Testis (tissue), 5 donors: ENCODE data around the gene ENTPD3. TPM values are rescaled to one million over a fixed set of nuclear protein-coding genes. Genes with fewer than 3 reads are reported as not detected.

ENCODE experiments used
- DNase-seq: peaks from one replicate; pipeline ENCODE4 v3.0.0-alpha.2; 2019
- H3K27ac ChIP-seq, 2 donors: fragments of 200-600 bp; sonication (generic); one replicate each; pipeline ENCODE4 v1.5.1; 2019
- H3K27me3 ChIP-seq: fragments of 200-600 bp; sonication (generic); one replicate; pipeline ENCODE4 v1.5.1; 2019
- H3K36me3 ChIP-seq: fragments of 200-600 bp; sonication (generic); one replicate; pipeline ENCODE4 v1.5.1; 2017; ENCODE audit warnings: low read depth; ENCODE audit errors: missing control alignments
- H3K4me1 ChIP-seq: fragments of 200-600 bp; sonication (generic); one replicate; pipeline ENCODE4 v1.5.1; 2019
- H3K4me3 ChIP-seq, 2 donors: fragments of 200-600 bp; sonication (generic); one replicate each; pipeline ENCODE4 v1.5.1; 2017 to 2019
- H3K9me3 ChIP-seq: fragments of 200-600 bp; sonication (generic); one replicate; pipeline ENCODE4 v1.5.1; 2017
- POLR2A ChIP-seq: fragments of 450-650 bp; IDR thresholded peaks from one replicate; pipeline ENCODE4 v1.6.1; 2017; ENCODE audit warnings: antibody characterized with exemption, mild to moderate bottlenecking, moderate library complexity
- WGBS, 2 donors: methylation state at CpG; one replicate each; pipeline ENCODE4 v1.1.5; 2018; 5-methylcytosine and 5-hydroxymethylcytosine counted together
- intact Hi-C: fragments of 100-400 bp; cut with DNase I; formaldehyde crosslinking; loops from one replicate; pipeline ENCODE4 v1.15.1; 2023; ENCODE audit warnings: low total_unique reads
- long read RNA-seq, 2 donors: transcript quantifications; one replicate each; lab custom pipeline, GENCODE V29; 2026
- polyA plus RNA-seq: library from polyadenylated mRNA; stranded (reverse); fragments of 350-450 nt; fragmentation: Illumina TruSeq; extraction: RNeasy Lipid Tissue Mini Kit (QIAGEN cat#74804); gene quantifications from one replicate; pipeline ENCODE4 v1.2.3, GENCODE V29; 2014; ENCODE audit warnings: low read depth, low replicate concordance; ENCODE audit not compliant: insufficient read depth
- total RNA-seq, 2 donors: library from RNA; depleted of rRNA; stranded (reverse); fragments of >200 nt; gene quantifications; one replicate each; pipeline ENCODE4 v1.2.3, GENCODE V29; 2016
- TF ChIP-seq, protein P1 (sequence below), 3 experiments: fragments of 450-650 bp in 2 of 3; fragments of 200-600 bp in 1 of 3; sonication (generic) in 1 of 3; IDR thresholded peaks; one replicate each; pipeline ENCODE4 v1.5.1; 2016 to 2019; ENCODE audit warnings: antibody characterized with exemption in 3 of 3, mild to moderate bottlenecking in 2 of 3, moderate library complexity in 1 of 3

The ENTPD3 gene, protein sequence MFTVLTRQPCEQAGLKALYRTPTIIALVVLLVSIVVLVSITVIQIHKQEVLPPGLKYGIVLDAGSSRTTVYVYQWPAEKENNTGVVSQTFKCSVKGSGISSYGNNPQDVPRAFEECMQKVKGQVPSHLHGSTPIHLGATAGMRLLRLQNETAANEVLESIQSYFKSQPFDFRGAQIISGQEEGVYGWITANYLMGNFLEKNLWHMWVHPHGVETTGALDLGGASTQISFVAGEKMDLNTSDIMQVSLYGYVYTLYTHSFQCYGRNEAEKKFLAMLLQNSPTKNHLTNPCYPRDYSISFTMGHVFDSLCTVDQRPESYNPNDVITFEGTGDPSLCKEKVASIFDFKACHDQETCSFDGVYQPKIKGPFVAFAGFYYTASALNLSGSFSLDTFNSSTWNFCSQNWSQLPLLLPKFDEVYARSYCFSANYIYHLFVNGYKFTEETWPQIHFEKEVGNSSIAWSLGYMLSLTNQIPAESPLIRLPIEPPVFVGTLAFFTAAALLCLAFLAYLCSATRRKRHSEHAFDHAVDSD
- total RNA-seq (under 1 TPM; 0.24 to 0.50 TPM), polyA plus RNA-seq (0.57 TPM)
- long read RNA-seq, donor 1, partial matches to known transcripts: 0 of 2 reads
- long read RNA-seq, donor 1, other reads (novel, unspliced or antisense): 0 of 2 reads
- long read RNA-seq, donor 2, partial matches to known transcripts: 0 of 5 reads
- long read RNA-seq, donor 2, other reads (novel, unspliced or antisense): 5 of 5 reads

DNA sequence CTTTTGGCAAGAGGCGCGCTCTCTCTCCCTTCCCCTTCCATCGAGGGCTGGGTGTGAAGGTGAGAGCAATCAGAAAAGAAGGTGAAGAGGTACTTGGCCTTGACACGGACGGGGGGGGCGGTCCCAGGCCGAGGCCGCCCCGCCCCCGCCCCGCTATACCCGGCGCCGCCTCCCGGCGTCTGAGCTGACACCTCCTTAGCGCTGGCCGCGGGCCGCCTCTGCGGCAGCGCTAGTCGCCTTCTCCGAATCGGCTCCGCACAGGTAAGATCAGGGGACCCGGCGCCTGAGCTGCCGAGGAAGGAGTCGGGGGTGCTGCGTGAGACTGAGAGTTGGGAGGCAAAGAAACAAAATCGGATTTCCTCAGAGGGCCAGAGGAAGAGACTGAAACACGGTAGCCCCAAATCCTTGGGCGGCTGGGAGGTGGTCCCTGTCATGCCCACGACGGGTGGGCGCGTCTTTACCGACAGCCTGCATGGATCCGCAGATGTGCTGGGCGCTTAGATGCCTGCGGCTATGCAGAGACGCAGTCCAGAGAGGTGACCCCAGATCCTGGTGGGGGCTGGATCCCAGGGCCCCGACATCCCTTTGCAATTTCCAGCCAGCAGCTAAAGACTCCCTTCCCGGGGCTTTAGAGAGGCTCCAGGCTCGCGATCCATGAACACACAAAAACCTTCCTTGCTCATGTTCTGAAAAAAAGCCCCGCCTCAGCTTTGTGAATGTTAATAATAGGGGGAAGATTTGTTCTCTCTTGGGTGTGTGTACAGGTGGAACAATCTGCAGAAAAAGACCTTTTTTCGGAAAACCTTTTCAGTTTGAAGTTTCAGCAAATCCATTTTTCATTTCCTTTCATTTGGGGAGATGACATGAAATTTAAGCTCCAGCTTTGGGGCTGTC lies at the start of gene ENTPD3:
ENTPD3 (plus strand) TSS at position 184 of the 894 bp plus-strand sequence. CDS start 874 bp downstream, outside the sequence.
- H3K27me3 ChIP-seq: no peaks in the 10 kb centered on the region
- intact Hi-C loops: no loop called here
- DNase-seq: no peak

DNA sequence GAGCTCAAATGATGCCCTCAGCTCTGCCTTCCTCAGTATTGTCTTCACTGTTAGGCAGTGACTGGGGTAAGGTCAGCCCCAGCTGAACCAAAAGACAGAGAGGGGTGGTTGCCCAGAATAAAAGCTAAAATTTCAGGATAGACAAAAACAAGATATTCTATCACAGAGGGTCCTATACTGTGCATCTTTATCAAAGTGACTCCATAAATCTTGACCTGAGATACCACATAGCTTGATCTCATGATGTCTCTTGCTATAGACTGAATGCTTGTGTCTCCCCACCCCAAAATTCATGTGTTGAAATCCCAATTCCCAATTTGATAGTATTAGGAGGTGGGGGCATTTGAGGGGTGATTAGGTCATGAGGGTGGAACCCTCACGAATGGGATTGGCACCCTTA lies 47.1 kb upstream of the ENTPD3 start:
- Histone ChIP-seq H3K4me1 (no peaks in the 10 kb centered on the region), H3K27ac (no peak overlapping the region), H3K9me3 (no peaks in the 10 kb centered on the region), H3K4me3 (no peak overlapping the region), H3K27me3 (no peaks in the 10 kb centered on the region), H3K36me3 (no peaks in the 10 kb centered on the region)
- 55 to 90% methylated on average over 1 of the region's 1 CpG for WGBS, 2 donors
- DNase-seq: no peak
- intact Hi-C loops: no loop called here
- TF ChIP-seq POLR2A: no peak
- TF ChIP-seq, protein P1, sequence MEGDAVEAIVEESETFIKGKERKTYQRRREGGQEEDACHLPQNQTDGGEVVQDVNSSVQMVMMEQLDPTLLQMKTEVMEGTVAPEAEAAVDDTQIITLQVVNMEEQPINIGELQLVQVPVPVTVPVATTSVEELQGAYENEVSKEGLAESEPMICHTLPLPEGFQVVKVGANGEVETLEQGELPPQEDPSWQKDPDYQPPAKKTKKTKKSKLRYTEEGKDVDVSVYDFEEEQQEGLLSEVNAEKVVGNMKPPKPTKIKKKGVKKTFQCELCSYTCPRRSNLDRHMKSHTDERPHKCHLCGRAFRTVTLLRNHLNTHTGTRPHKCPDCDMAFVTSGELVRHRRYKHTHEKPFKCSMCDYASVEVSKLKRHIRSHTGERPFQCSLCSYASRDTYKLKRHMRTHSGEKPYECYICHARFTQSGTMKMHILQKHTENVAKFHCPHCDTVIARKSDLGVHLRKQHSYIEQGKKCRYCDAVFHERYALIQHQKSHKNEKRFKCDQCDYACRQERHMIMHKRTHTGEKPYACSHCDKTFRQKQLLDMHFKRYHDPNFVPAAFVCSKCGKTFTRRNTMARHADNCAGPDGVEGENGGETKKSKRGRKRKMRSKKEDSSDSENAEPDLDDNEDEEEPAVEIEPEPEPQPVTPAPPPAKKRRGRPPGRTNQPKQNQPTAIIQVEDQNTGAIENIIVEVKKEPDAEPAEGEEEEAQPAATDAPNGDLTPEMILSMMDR (IDR thresholded peaks at IDR 0.05): no peak

More for the DNA sequence above, at the start of gene ENTPD3:
- Histone ChIP-seq H3K36me3 (no peaks in the 10 kb centered on the region), H3K4me1 (peaks cover 4% of the 10 kb centered on the region), H3K4me3 (peak within 1 kb of the TSS in 1 of 2 donors; percentile 40), H3K9me3 (no peaks in the 10 kb centered on the region), H3K27ac (no peak within 1 kb of the TSS)
- no peak for TF ChIP-seq POLR2A
- TF ChIP-seq, protein P1 (IDR thresholded peaks at IDR 0.05): no peak
- WGBS, 2 donors: 8% methylated on average over 32 to 48 of the region's 49 CpGs

DNA sequence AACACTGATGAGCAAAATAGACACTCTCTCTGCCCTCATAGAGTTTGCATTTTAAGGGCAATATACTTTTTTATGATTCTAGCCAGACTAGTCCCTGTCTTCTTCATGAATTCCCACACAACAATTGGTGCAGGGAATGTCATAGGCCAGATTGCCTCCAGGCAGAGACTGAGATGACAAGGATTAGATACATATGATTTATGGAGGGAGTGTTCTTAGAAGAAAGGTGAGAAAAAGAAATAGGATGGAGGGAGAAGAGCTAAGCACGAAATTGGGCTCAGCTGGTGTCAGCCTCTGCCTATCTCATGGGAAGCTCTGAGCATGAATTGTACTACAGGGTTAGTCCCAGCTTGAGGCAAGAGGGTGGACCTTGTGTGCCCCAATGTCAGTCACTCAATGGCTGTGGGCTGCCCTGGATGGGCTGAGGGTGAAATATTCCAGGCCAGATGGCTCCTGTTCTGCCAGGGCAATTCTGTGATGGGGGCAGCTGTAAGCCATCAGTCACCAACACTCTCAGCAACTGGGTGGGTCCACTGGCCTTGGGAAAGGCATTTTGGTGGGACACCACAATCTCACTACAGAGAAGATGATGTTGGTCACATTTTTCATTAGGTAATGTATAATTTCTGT lies 46.3 kb upstream of the ENTPD3 start:
- 81 to 88% methylated on average over 1 of the region's 1 CpG for WGBS, 2 donors
- H3K27me3 ChIP-seq: no peaks in the 10 kb centered on the region
- TF ChIP-seq, protein P1 (IDR thresholded peaks at IDR 0.05): no peak
- no peak for TF ChIP-seq POLR2A
- no peak overlapping the region for H3K27ac ChIP-seq
- no peak for DNase-seq
- intact Hi-C loops: no loop called here
- H3K9me3 ChIP-seq: no peaks in the 10 kb centered on the region
- no peaks in the 10 kb centered on the region for H3K36me3 ChIP-seq
- H3K4me3 ChIP-seq: no peak overlapping the region
- H3K4me1 ChIP-seq: no peaks in the 10 kb centered on the region

DNA sequence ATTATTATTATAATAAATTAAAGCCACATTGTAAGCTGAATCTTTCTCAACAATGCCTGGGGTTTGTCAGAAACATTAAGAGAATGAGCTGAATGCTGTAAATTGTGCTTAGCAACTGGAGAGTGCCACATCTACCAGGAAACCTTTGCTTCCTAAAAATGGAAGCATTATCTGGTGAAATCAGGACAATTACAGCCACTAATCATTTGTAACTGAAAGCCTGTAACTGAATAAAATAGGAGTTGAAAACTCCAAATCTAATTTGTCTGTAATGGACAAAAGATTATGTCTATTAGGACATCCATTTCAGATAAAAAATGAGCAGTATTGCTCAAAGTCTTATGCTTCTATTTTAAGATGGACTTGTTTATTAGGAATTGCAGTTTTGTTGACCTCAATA lies 45.3 kb upstream of the ENTPD3 start:
- no peak overlapping the region for H3K4me3 ChIP-seq
- H3K4me1 ChIP-seq: no peaks in the 10 kb centered on the region
- no peaks in the 10 kb centered on the region for H3K27me3 ChIP-seq
- TF ChIP-seq, protein P1 (IDR thresholded peaks at IDR 0.05): no peak
- no peak for TF ChIP-seq POLR2A
- intact Hi-C loops: no loop called here
- no peak for DNase-seq
- no peaks in the 10 kb centered on the region for H3K9me3 ChIP-seq
- H3K36me3 ChIP-seq: no peaks in the 10 kb centered on the region
- no peak overlapping the region for H3K27ac ChIP-seq
